ENCODE data around the gene VTCN1. TPM values are rescaled to one million over a fixed set of nuclear protein-coding genes. Genes with fewer than 3 reads are reported as not detected.

VTCN1 gene
- total RNA-seq, 4 donors from 2014 or later: 1.7 to 9.4 (median 3.4) TPM

DNA sequence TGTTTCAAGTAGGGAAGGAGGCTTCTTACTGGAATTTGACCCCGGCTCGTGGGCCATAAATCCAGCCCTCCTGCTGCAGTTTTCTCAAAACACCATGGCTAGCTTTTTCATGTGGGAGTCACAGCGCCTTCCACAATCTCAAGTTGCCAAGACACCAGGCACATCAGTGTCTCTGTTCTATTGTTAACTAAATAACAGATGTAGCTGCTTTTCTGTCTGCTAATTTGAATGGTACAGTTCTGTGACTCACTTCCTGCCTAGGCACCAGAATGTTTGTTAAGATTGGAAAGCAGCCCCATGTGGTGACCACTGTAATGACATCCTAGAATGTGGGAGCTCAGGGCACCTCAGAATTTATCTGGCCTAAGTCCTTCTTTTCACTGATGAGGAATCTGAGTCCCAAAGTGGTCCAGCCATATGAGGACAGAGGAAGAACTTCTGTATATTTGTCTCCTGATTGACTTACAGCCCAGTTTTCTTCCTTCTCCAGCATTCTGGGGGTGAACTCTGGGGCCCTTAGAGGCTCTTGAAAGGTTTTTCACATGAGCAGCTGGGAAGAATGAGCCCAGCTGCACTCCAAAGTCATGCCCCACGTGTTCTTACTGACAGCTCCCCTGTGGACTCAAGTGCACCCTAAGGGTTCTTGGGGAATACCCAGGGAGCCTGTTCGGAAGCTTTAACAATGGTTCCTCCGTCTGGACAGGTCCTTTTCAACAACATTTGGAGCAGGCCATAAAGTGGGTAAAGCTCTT lies 116.7 kb downstream of the VTCN1 start:
- H3K36me3 ChIP-seq: peaks cover 50% of the 10 kb centered on the region
- TF ChIP-seq POLR2AphosphoS5 (IDR thresholded peaks at IDR 0.05) (no peak), POLR2A (IDR thresholded peaks at IDR 0.05) (no peak)
- TF ChIP-seq, protein P1, sequence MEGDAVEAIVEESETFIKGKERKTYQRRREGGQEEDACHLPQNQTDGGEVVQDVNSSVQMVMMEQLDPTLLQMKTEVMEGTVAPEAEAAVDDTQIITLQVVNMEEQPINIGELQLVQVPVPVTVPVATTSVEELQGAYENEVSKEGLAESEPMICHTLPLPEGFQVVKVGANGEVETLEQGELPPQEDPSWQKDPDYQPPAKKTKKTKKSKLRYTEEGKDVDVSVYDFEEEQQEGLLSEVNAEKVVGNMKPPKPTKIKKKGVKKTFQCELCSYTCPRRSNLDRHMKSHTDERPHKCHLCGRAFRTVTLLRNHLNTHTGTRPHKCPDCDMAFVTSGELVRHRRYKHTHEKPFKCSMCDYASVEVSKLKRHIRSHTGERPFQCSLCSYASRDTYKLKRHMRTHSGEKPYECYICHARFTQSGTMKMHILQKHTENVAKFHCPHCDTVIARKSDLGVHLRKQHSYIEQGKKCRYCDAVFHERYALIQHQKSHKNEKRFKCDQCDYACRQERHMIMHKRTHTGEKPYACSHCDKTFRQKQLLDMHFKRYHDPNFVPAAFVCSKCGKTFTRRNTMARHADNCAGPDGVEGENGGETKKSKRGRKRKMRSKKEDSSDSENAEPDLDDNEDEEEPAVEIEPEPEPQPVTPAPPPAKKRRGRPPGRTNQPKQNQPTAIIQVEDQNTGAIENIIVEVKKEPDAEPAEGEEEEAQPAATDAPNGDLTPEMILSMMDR (IDR thresholded peaks at IDR 0.05): peak; percentile 11 to 17
- WGBS: 77% methylated on average over 6 of the region's 6 CpGs

More for the DNA sequence above, 116.7 kb downstream of the VTCN1 start:
- no peak overlapping the region for H3K27ac ChIP-seq
- peaks cover 9% of the 10 kb centered on the region for H3K4me1 ChIP-seq
- no peak for DNase-seq (ENCODE audit: low spot score in 2 of 2)
- no peaks in the 10 kb centered on the region for H3K9me3 ChIP-seq
- H3K4me3 ChIP-seq: no peak overlapping the region
- H3K27me3 ChIP-seq: no peaks in the 10 kb centered on the region

Other genes starting within 250 kb of the VTCN1 start
- 1 to 10 TPM; 1.2 to 5.3 (median 2.8) TPM for gene CD101, start 209.2 kb downstream of the VTCN1 start, total RNA-seq
- 10 to 100 TPM; 23.7 to 34.8 (median 26.5) TPM for gene TTF2, start 150.6 kb downstream of the VTCN1 start, total RNA-seq
- 10 to 100 TPM in 1 of 4 donors, 1 to 10 TPM in 3; 2.6 to 10.4 (median 3.8) TPM for gene TRIM45, start 89.2 kb downstream of the VTCN1 start, total RNA-seq
- 10 to 100 TPM; 28.9 to 46.2 (median 35.0) TPM for gene MAN1A2, start 156.5 kb upstream of the VTCN1 start, total RNA-seq

Measured in suprapubic skin (tissue), 4 donors.